ENCODE measurements around the gene TOR1AIP2. TPM values are rescaled to one million over a fixed set of nuclear protein-coding genes. Genes with fewer than 3 reads are reported as not detected.

The TOR1AIP2 gene
- total RNA-seq, 4 donors from 2014 or later: 45.4 to 314 (median 218) TPM

DNA sequence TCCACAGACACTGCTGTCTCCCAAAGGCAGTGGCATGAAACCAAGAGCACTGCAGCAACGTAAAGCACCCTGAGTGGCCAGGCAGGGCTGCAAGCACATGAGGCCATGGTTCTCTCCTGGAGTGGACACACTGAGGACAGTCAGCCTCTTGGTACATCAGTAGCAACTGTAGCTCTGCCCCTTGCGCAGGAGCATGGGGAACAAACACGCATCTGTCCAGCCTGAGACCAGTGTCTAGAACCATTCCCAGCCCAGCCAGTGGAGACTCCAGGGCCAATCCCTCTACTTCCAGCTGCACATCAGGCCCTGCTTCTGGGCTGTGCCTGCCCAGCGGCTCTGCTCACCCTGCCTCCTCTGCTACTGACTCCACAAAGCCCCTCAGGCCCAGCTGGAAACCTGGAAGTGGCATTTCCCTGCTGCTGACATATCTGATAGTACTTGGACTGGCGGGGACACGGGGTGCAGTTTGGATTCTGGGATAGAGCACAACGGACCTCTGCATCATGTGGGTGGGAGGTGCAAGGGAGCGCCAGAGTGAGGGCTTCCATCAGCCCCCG, 49.0 kb downstream of the TOR1AIP2 start:
- no peak overlapping the region for H3K27ac ChIP-seq
- no peak overlapping the region for H3K4me3 ChIP-seq
- no peaks in the 10 kb centered on the region for H3K4me1 ChIP-seq
- no peaks in the 10 kb centered on the region for H3K9me3 ChIP-seq
- H3K27me3 ChIP-seq: no peaks in the 10 kb centered on the region
- DNase-seq: peak in 2 of 3 donors; percentile 3 to 31
- no peaks in the 10 kb centered on the region for H3K36me3 ChIP-seq
- TF ChIP-seq, protein P1, sequence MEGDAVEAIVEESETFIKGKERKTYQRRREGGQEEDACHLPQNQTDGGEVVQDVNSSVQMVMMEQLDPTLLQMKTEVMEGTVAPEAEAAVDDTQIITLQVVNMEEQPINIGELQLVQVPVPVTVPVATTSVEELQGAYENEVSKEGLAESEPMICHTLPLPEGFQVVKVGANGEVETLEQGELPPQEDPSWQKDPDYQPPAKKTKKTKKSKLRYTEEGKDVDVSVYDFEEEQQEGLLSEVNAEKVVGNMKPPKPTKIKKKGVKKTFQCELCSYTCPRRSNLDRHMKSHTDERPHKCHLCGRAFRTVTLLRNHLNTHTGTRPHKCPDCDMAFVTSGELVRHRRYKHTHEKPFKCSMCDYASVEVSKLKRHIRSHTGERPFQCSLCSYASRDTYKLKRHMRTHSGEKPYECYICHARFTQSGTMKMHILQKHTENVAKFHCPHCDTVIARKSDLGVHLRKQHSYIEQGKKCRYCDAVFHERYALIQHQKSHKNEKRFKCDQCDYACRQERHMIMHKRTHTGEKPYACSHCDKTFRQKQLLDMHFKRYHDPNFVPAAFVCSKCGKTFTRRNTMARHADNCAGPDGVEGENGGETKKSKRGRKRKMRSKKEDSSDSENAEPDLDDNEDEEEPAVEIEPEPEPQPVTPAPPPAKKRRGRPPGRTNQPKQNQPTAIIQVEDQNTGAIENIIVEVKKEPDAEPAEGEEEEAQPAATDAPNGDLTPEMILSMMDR (IDR thresholded peaks at IDR 0.05): no peak
- no peak for TF ChIP-seq POLR2A (IDR thresholded peaks at IDR 0.05)

DNA sequence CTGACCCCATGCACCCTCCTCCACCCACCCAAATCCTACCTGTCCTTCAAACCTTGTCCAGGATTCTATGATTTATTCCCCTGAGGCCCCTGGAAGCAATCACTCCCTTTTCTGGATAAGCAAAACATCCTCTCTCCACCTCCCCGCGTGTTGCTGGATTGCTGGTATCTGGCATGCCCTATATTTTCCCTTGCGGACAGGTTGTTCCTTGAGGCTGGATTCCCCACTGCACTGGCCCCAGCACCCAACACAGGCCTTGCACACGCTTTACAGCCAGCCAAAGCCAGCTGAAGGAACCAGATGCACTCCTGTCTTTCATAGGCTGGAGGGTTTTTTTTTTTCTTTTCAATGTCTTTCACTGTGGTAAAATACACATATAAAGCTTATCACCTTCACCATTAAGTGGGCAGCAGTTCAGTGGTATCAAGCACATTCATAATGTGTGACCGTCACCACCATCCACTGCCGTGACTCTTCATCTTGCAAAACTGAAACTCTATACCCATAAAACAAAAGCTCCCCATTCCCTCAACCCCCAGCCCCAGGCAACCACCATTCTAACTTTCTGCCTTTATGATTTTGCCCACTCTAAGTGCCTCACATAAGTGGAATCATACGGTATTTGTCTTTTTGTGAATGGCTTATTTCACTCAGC, 50.9 kb downstream of the TOR1AIP2 start:
- TF ChIP-seq, protein P1 (IDR thresholded peaks at IDR 0.05): no peak
- TF ChIP-seq POLR2A (IDR thresholded peaks at IDR 0.05): no peak
- no peak overlapping the region for H3K27ac ChIP-seq
- no peaks in the 10 kb centered on the region for H3K4me1 ChIP-seq
- H3K9me3 ChIP-seq: no peaks in the 10 kb centered on the region
- H3K36me3 ChIP-seq: no peaks in the 10 kb centered on the region
- H3K4me3 ChIP-seq: no peak overlapping the region
- DNase-seq: peak in 2 of 3 donors; percentile 3 to 22
- no peaks in the 10 kb centered on the region for H3K27me3 ChIP-seq

DNA sequence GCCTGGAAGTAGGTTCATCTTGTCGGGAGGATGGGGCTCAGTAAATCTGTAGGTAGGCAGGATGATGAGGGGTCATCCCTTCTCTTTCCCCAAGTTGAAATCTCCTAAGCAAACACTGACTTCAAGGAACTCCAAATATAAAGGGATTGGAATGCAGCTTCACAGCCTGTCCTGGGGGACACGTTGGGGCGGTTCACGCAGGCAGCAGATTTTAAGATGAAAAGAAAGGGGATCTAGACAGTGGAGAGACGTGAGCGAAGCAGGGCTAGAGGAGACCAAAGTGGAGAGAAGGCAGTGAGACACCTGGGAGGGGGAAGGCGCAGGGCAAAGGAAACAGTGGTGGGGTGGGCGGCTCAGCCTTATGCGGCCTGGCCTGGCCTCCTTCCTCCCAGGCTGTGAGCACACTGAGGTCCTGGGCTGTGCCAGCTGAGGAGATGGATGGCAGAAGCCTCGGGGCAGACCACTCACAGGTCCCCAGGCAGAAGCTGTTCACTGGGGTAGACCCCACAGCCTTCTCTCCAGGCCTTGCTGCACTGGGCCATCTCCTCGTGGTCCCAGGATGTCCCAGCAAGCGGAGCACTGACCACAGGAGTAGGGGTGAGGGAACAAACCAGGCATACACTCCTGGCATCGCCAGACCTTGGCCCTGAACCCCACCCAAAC, 51.7 kb downstream of the TOR1AIP2 start:
- Histone ChIP-seq H3K4me3 (no peak overlapping the region), H3K9me3 (no peaks in the 10 kb centered on the region), H3K27me3 (no peaks in the 10 kb centered on the region), H3K4me1 (no peaks in the 10 kb centered on the region), H3K36me3 (no peaks in the 10 kb centered on the region), H3K27ac (no peak overlapping the region)
- DNase-seq: peak in 2 of 3 donors; percentile 4 to 31
- TF ChIP-seq, protein P1 (IDR thresholded peaks at IDR 0.05): no peak
- no peak for TF ChIP-seq POLR2A (IDR thresholded peaks at IDR 0.05)

DNA sequence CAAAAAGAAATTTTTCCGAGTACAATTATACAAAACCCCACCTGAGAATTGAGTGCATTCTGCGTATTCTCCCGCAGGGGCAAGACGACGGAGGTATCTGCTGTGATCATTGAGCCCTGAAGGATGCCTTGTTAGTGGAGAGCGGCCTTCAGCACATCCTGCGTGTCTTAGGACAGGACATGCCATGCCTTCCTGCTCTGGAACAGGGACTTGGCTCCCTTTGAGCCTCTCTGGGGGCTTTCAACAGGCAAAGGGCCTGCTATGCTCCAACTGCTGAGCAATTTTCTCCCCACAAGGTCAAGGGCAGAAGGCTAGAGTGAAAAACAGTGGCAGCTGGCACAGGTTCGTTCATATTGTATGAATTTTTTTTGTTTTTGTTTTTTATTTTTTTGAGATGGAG, 52.4 kb downstream of the TOR1AIP2 start:
- Histone ChIP-seq H3K4me1 (no peaks in the 10 kb centered on the region), H3K4me3 (no peak overlapping the region), H3K36me3 (no peaks in the 10 kb centered on the region), H3K9me3 (no peaks in the 10 kb centered on the region), H3K27me3 (no peaks in the 10 kb centered on the region), H3K27ac (no peak overlapping the region)
- DNase-seq: peak in 1 of 3 donors; percentile 9
- TF ChIP-seq POLR2A (IDR thresholded peaks at IDR 0.05): no peak
- TF ChIP-seq, protein P1 (IDR thresholded peaks at IDR 0.05): no peak

DNA sequence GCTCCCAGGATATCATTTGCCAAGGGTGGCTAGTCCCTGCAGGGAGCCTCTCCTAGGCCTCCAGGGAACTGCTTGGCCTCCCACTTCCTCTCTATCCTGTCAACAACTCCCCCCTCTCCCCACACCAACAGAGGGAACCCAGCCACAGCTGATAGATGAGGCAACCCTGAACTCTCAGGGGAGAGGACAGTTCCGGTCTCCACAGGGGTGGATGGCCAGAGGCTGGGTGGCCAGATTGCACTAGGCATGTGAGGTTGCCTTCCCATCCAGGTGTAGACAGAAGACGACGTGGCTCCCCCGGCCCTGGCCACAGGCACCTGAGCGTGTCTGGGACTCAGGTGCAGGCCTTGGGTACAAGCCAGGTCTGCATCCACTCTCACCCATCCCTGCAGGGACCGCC, 53.3 kb downstream of the TOR1AIP2 start:
- H3K27ac ChIP-seq: no peak overlapping the region
- H3K27me3 ChIP-seq: no peaks in the 10 kb centered on the region
- no peak overlapping the region for H3K4me3 ChIP-seq
- H3K4me1 ChIP-seq: no peaks in the 10 kb centered on the region
- DNase-seq: peak in 2 of 3 donors; percentile 7 to 31
- TF ChIP-seq, protein P1 (IDR thresholded peaks at IDR 0.05): no peak
- TF ChIP-seq POLR2A (IDR thresholded peaks at IDR 0.05): no peak
- no peaks in the 10 kb centered on the region for H3K9me3 ChIP-seq
- no peaks in the 10 kb centered on the region for H3K36me3 ChIP-seq
